GDM1 (cell line): ENCODE measurements around the gene STRADB.
"Not testable (repeated sequence)": the region's sequence is repeated elsewhere in the genome, so short reads cannot be mapped to it uniquely, and the experiment has no call there.

Source experiments
- DNase-seq: peaks from one replicate; lab custom pipeline; 2025; lab: John Stamatoyannopoulos, UW

STRADB gene

GRCh38 chr2:201430839-201431238, 20.7 kb upstream of the STRADB start:
- no peak for DNase-seq

DNA sequence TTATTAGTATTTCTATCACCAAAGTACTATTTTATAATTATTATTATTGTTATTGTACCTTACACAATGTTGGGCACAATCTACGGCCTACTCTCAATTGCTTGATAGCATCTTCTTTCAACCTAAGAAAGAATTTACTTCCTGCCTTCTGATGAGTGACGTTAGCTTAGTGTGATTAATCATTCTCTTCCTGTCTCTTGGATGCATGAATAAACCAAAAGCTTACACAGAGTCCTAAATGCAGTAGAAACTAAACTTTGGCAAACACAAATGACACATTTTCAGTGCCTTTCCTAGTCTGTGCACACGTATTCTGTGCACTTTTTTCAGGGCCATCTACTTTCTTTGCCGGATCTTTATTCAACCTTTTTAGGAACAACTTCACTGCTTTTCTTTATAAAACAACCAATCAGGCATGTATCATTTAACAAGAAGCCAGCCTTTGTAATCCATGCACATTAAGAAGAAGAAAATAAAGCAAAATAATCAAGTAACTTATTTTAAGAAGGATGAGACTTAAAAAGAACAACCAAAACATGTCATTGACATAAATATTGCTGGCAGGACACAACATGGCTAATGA, 19.4 kb upstream of the STRADB start:
- DNase-seq, result no peak

DNA sequence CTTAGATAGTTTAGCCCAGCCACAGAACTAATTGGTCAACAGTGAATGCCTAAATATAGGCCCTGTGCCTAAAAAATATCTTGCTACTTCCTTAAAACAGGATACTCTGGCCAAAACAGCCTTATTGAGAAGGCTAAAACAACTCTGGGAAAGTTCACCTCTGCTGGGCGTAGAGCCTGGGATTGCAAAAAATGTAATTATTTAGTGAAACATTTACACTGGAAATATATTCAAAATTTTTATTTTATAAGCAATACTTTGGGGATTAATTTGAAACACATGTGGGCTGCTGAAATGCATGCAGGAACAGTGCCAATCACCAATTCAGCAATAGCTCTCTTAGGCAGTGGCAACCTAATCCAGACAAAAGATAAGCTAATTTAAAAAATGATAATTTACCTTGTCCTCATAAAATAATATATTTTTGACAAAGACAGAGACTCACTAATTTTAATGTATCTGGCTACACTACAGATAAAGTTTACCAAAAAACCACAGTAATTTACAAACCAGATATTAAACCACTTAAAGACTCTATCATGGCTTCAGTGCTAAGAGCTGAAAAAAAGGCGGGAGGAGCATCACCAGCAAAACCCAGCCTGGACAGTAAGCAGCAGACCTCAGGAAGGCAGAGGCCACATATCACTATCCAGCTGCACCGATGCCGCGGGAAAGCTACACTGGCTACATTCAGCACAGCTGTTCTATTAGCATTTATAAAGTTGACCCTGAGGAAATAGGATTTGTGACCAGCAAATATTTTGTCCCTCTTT, 18.7 kb upstream of the STRADB start:
- no peak for DNase-seq

- no peak for DNase-seq
These were observed 18.0 kb upstream of the STRADB start for GRCh38 chr2:201433394-201433995.

DNA sequence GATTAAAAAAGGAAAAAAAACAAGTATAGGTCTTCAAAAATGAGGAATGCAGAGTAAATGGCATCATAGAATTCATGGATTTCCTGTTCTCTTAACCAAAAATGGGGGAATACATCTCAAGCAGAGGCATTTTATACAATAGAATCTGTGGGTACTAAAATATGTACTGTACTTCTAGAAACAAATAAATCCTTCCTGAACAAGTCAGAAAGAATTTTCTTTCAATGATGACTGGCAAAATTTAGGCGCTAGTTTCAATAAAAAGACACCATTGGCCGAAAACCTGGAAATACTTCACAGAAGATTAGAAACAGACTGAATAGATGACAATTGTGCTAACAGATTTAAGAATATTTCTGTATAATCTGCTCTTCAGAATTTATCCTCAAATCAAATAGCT, 15.4 kb upstream of the STRADB start:
- DNase-seq, result no peak

DNA sequence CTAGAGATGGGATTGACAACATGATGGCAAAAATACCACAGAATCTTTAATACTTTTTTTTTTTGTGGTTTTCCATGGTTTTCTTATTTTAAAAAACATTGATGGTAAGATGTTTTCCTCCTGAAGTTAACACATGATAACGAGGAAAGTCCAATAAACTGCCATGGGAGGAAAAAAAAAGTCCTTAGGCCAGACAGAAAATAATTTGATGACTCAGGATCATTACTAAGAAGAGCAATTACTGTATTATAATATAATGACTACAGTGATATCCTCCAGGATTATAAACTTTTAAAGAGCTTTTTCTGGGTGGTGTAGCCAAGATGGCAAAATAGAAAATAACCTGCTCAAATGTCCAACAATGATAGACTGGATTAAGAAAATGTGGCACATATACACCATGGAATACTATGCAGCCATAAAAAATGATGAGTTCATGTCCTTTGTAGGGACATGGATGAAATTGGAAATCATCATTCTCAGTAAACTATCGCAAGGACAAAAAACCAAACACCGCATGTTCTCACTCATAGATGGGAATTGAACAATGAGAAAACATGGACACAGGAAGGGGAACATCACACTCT, 12.1 kb upstream of the STRADB start:
- DNase-seq, result not testable (repeated sequence)

DNA sequence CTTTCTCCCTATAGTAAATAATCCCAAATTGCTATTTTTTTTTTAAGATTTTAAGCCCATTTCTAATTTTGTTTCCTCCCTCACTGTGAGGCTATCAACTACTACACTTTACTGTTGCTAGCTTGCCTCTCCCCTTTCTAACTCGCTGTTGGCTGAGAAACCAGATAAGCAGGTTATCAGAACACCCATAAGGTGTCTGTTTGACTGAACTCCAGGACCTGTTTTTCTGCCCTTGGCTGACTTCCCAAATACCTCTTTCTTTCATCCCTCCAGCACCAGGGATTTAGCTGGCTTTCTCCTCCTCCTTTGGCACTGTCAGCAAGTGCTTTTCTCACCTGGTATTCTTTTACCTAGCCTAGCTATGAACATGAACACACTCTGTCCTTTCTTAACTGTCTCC, 11.4 kb upstream of the STRADB start:
- DNase-seq, result no peak

GRCh38 chr2:201441409-201441808, 10.1 kb upstream of the STRADB start:
- no peak for DNase-seq

DNA sequence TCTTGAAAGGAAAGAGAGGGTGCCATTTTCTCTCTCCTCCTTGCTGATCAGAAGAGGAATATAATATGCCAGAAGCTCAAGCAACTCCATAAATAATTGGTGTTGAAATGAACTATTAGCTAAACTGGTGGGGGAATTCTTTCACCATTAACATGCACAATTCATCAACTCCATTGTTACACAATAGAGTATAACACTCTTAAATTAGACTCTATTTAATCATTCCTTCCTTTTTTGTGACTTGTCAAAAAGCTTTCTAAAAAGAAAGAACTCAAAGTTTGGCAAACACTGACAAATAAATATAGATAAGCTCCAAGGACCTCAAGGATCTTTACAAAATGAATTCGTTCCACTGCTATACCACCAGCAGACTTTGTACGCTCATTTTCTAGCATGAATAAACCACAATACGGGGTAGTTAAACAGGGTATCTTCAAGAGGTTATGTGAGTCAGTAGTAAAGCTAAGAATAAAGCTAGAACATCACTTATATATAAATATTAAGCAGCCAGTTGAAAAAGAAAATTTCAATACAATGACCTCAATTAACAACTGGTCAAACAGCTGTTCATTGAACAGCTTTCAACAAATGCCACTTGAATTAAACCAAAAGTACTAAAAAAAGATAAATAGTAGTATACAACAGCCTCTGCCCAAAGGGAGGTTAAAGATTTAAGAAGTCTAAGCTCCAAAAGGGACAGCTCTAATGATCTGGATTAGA, 6.6 kb upstream of the STRADB start:
- DNase-seq, result no peak

GRCh38 chr2:201447086-201447485, 4.5 kb upstream of the STRADB start:
- no peak for DNase-seq

- no peak for DNase-seq
These were observed 3.5 kb upstream of the STRADB start for GRCh38 chr2:201448061-201448460.

GRCh38 chr2:201448701-201449100, 2.8 kb upstream of the STRADB start:
- DNase-seq, result no peak

GRCh38 chr2:201450954-201451291, 617 bp upstream of the STRADB start:
- DNase-seq, result peak; percentile 48

DNA sequence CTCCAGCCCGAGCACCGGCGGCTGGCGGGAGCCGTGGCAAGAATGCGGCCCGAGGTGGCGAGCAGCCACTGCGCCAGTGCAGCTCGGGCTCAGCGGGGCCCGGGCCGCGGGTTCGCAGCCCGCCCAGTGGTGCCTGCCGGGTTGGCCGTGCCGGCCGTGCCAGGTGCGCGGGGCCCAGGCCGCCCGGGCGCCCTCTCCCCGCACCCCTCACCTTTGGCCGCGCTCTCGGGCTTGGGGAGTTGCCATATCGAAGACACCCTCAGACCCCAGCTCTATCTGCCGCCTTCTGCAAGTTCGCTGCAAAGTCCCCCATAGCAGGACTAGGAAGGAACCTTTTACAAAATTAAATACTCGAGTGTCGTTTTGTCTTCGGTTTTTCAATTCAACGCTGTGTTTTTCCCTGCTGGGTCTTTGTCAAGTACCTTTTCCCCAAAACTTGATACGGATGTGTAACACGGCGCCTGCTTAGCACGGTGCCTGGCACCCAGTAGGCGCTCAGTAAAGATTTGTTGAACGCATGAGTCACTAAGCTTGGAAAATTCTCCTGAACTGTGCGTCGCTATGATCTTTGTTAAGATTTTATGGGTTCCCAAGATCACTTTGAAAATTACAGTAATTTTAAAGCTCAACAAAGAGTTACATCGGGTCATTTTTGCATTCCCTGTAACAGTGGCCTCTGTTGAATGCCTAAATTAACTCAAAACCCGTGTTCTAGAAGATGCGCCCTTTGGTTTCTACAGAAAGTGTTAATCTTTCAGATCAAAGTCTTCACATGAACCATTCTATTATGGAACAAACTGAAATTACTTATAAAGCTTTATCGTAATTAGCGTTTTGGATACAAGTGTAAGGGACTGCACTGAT, 750 bp downstream of the STRADB start:
- DNase-seq, result no peak

DNA sequence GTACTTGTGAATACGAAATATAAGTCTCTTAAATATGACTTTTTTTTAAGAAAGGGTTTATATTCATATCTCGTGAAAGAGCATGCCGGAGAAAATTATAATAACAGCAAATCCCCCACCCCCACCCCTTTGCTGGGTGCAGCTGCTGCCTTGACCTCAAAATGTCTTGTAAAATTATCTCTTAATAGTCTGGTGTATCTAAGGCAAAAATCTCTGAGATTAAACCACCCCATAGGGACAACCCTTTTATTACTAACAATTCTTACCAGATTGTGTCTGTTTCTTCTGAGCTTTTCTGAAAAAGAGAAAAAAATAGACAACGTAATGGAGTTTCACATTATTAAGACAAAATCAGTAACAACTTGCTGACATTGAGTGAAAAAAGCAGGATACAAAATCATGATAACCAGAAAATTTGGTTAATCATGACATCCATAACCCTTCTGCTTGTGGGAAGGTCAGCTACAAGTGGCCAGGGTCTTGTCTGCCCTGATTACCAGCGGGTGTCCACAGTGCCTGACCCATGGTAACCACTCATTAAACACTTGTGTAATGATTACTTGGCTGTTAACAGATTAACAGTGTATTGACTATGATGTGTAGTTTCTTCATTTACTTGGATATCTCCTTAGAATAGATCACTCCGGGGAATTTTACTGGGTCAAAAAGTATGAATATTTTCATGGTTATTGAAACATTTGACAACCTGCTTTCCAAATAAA, 1.5 kb downstream of the STRADB start:
- DNase-seq, result no peak

DNA sequence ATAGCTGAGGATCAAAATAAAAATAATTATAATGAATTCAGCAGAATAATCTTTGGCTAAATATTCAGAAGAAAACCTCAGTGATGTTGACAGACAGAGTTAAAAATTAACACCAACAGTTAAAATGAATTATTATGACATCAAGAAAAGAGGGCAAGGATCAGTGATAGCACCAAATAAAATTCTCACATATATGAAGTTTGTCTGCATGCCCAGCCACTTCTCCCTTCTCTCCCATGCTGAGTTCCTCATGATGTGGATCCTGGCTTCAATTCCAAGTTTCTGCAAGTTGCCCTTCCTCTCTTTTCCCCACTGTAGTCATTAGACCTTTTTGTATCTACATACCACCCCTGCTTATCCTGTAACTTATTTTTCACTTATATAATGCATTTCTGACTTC, 6.8 kb downstream of the STRADB start:
- DNase-seq, result no peak

DNA sequence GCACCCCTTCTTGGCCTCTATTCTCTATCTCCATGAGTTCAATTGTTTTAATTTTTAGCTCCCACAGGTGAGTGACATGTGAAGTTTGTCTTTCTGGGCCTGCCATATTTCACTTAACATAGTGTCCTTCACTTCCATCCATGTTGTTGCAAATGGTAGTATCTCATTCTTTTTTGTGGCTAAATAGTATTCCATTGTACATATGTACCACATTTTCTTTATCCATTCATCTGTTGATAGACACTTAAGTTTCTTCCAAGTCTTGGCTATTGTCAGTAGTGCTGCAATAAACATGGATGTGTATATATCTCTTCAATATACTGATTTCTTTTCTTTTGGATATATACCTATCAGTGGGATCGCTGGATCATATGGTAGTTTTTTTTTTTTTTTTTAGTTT, 9.0 kb downstream of the STRADB start:
- no peak for DNase-seq

GRCh38 chr2:201464547-201464946, 13.0 kb downstream of the STRADB start:
- DNase-seq, result no peak

DNA sequence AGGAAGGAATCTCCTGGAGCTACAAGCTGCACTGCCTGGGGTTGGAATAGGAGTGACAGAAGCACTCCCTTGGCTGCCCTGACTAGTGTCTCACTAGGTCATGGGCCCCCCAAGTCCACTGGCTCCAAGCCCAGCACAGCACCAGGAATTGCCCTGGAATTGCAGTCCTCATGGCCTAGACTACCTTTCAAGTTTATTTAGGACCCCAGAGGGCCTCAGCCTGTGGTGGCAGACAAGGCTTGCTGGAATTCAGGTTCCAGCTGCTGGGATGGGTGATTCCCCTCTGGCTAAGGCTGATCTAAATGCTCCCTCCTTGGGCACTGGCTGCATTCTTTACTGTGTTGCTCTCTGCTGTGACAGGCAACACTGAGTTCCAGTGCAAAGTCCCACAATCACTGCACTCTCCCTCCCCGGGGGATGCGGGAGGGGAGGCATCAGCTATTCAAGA, 14.0 kb downstream of the STRADB start:
- DNase-seq, result no peak

DNA sequence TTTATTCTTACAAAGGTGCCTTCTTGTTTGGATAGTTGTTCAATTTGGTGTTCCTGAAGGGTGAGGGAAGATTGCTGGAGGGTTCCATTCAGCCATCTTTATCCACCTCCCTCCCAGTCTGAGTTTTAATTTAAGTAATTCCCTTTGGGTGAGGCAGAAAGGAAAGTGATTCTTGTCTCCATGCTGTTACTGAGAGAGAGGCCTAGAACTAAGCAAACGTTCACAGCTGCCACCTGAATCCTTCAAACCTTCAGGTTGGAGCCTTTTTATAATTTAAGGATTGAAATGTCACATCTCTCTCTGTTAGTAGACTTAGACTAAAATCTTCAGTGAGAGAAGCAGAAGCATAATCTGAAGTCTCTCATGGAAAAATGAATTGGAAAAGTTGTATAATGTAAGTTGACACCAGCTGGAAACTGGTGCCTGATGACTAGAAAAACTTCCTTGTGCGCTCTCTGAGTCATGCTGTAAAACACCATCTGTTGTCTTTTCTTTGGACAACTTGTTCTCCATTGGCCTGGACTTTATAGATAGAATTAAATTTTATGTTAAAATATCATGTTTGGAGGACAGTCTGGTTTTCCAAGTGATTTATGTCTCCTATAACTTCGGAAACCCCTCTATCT, 14.6 kb downstream of the STRADB start:
- DNase-seq, result no peak
